Muscle of leg (tissue), 11 donors: Measurements from ENCODE around the gene MFAP5. TPM values are rescaled to one million over a fixed set of nuclear protein-coding genes. Genes with fewer than 3 reads are reported as not detected.

ENCODE experiments used
- DNase-seq: peaks from one replicate; pipeline ENCODE4 v3.0.0; 2013
- H3K27ac ChIP-seq: one replicate; pipeline ENCODE4 v1.5.1; 2013; ENCODE audit warnings: mild to moderate bottlenecking, low read length, control low read depth
- H3K27me3 ChIP-seq: one replicate; pipeline ENCODE4 v1.6.1; 2013; ENCODE audit warnings: low read length; ENCODE audit not compliant: control insufficient read depth, insufficient read depth
- H3K36me3 ChIP-seq: one replicate; pipeline ENCODE4 v1.6.1; 2013; ENCODE audit warnings: low read length; ENCODE audit not compliant: control insufficient read depth, insufficient read depth
- H3K4me1 ChIP-seq: one replicate; pipeline ENCODE4 v1.6.1; 2013; ENCODE audit warnings: low read length; ENCODE audit not compliant: control insufficient read depth, insufficient read depth
- H3K4me3 ChIP-seq: one replicate; pipeline ENCODE4 v1.5.1; 2013; ENCODE audit warnings: low read length, control low read depth
- H3K9me3 ChIP-seq: replicated peaks from 2 replicates; pipeline ENCODE4 v1.6.1; 2013; ENCODE audit warnings: low read depth, low read length; ENCODE audit not compliant: control insufficient read depth
- WGBS: methylation state at CpG from one replicate; pipeline ENCODE4 v1.1.5; 2013; ENCODE audit warnings: missing lambda C conversion rate; ENCODE audit not compliant: insufficient coverage; 5-methylcytosine and 5-hydroxymethylcytosine counted together
- polyA plus RNA-seq, 8 donors: library from polyadenylated mRNA; unstranded; fragments of 120-200 nt; gene quantifications; one replicate each; pipeline versions ENCODE4 v1.2.1 to v1.2.3, GENCODE V29; 2013; ENCODE audit warnings: inconsistent platforms in 1 of 8, low replicate concordance in 1 of 8; ENCODE audit not compliant: insufficient read length in 8 of 8, insufficient read depth in 1 of 8
- total RNA-seq: library from RNA; stranded (reverse); fragments of 120-200 nt; gene quantifications from one replicate; pipeline ENCODE4 v1.2.4, GENCODE V29; 2013

Gene MFAP5
- total and polyA plus RNA-seq, 9 donors = 77.9 to 211 (median 142) TPM

- H3K27ac ChIP-seq = no peak overlapping the region
- peak; percentile 32 for DNase-seq
These were observed 16.1 kb upstream of the MFAP5 start for GRCh38 chr12:8678661-8679111.

GRCh38 chr12:8677362-8677761 is 14.7 kb upstream of the MFAP5 start:
- WGBS = 72% methylated on average over 1 of the region's 3 CpGs
- H3K27ac ChIP-seq = no peak overlapping the region
- H3K9me3 ChIP-seq = no peaks in the 10 kb centered on the region
- no peak for DNase-seq
- no peaks in the 10 kb centered on the region for H3K36me3 ChIP-seq
- no peaks in the 10 kb centered on the region for H3K27me3 ChIP-seq
- H3K4me1 ChIP-seq = no peaks in the 10 kb centered on the region
- H3K4me3 ChIP-seq = no peak overlapping the region

More at GRCh38 chr12:8678661-8679111, 16.1 kb upstream of the MFAP5 start:
- no peaks in the 10 kb centered on the region for H3K36me3 ChIP-seq
- H3K4me1 ChIP-seq = no peaks in the 10 kb centered on the region
- no peaks in the 10 kb centered on the region for H3K27me3 ChIP-seq
- H3K9me3 ChIP-seq = no peaks in the 10 kb centered on the region
- WGBS = 90% methylated on average over 1 of the region's 3 CpGs
- H3K4me3 ChIP-seq = no peak overlapping the region

- H3K27ac ChIP-seq = no peak overlapping the region
- no peaks in the 10 kb centered on the region for H3K9me3 ChIP-seq
- no peak for DNase-seq
- no peak overlapping the region for H3K4me3 ChIP-seq
- no peaks in the 10 kb centered on the region for H3K4me1 ChIP-seq
- no peaks in the 10 kb centered on the region for H3K27me3 ChIP-seq
- no peaks in the 10 kb centered on the region for H3K36me3 ChIP-seq
- WGBS = 59% methylated on average over 2 of the region's 4 CpGs
These were observed 14.0 kb upstream of the MFAP5 start for GRCh38 chr12:8676651-8677050.

- H3K36me3 ChIP-seq = no peaks in the 10 kb centered on the region
- no peaks in the 10 kb centered on the region for H3K4me1 ChIP-seq
- H3K4me3 ChIP-seq = no peak overlapping the region
- no CpG with 5 or more reads among the region's 3 CpGs for WGBS
- no peak for DNase-seq
- no peak overlapping the region for H3K27ac ChIP-seq
- H3K27me3 ChIP-seq = no peaks in the 10 kb centered on the region
- H3K9me3 ChIP-seq = no peaks in the 10 kb centered on the region
These were observed 13.0 kb upstream of the MFAP5 start for GRCh38 chr12:8675591-8676036.

- Histone ChIP-seq H3K9me3 (no peaks in the 10 kb centered on the region), H3K27ac (no peak overlapping the region), H3K36me3 (no peaks in the 10 kb centered on the region), H3K4me3 (no peak overlapping the region), H3K4me1 (no peaks in the 10 kb centered on the region), H3K27me3 (no peaks in the 10 kb centered on the region)
- 86% methylated on average over 1 of the region's 5 CpGs for WGBS
- no peak for DNase-seq
These were observed 9.8 kb upstream of the MFAP5 start for GRCh38 chr12:8672381-8672780.

GRCh38 chr12:8668441-8668840 is 5.8 kb upstream of the MFAP5 start:
- no peak overlapping the region for H3K4me3 ChIP-seq
- H3K27ac ChIP-seq = no peak overlapping the region
- peaks cover 10% of the 10 kb centered on the region for H3K4me1 ChIP-seq
- H3K36me3 ChIP-seq = no peaks in the 10 kb centered on the region
- no peaks in the 10 kb centered on the region for H3K27me3 ChIP-seq
- 50% methylated on average over 1 of the region's 2 CpGs for WGBS
- DNase-seq = no peak
- H3K9me3 ChIP-seq = no peaks in the 10 kb centered on the region

- H3K4me3 ChIP-seq = no peak overlapping the region
- no peak for DNase-seq
- no peaks in the 10 kb centered on the region for H3K36me3 ChIP-seq
- H3K27ac ChIP-seq = no peak overlapping the region
- no peaks in the 10 kb centered on the region for H3K9me3 ChIP-seq
- peaks cover 13% of the 10 kb centered on the region for H3K4me1 ChIP-seq
- WGBS = no CpG with 5 or more reads among the region's 2 CpGs
- no peaks in the 10 kb centered on the region for H3K27me3 ChIP-seq
These were observed 4.6 kb upstream of the MFAP5 start for GRCh38 chr12:8667270-8667669.

GRCh38 chr12:8665759-8666158 is 3.1 kb upstream of the MFAP5 start:
- H3K4me3 ChIP-seq = no peak overlapping the region
- H3K4me1 ChIP-seq = peaks cover 13% of the 10 kb centered on the region
- peak overlapping the region; percentile 92 for H3K27ac ChIP-seq
- H3K27me3 ChIP-seq = no peaks in the 10 kb centered on the region
- no peaks in the 10 kb centered on the region for H3K9me3 ChIP-seq
- no peaks in the 10 kb centered on the region for H3K36me3 ChIP-seq
- WGBS = no CpG with 5 or more reads among the region's 4 CpGs
- peak; percentile 95 for DNase-seq

- Histone ChIP-seq H3K9me3 (no peaks in the 10 kb centered on the region), H3K36me3 (no peaks in the 10 kb centered on the region), H3K27me3 (no peaks in the 10 kb centered on the region), H3K4me1 (peaks cover 13% of the 10 kb centered on the region), H3K27ac (peak overlapping the region; percentile 92), H3K4me3 (no peak overlapping the region)
- WGBS = 31% methylated on average over 5 of the region's 5 CpGs
- DNase-seq = peak; percentile 99
These were observed 1.7 kb upstream of the MFAP5 start for GRCh38 chr12:8664228-8664913.

GRCh38 chr12:8661751-8662150 is 875 bp downstream of the MFAP5 start:
- H3K4me3 ChIP-seq = peak overlapping the region; percentile 40
- no peaks in the 10 kb centered on the region for H3K27me3 ChIP-seq
- WGBS = 86% methylated on average over 1 of the region's 3 CpGs
- H3K36me3 ChIP-seq = no peaks in the 10 kb centered on the region
- peak overlapping the region; percentile 92 for H3K27ac ChIP-seq
- no peak for DNase-seq
- peaks cover 13% of the 10 kb centered on the region for H3K4me1 ChIP-seq
- no peaks in the 10 kb centered on the region for H3K9me3 ChIP-seq
